ENCODE measurements around the gene NRP1. TPM values are rescaled to one million over a fixed set of nuclear protein-coding genes. Genes with fewer than 3 reads are reported as not detected.
A peak's percentile ranks its signal among the peaks of the same experiment; 100 is the strongest.

NRP1 gene
- total and polyA plus RNA-seq, 2 of the 8 experiments (the other 6 are each of a cell fraction or from before 2014, with no cell fraction given), result 1.2 to 2.1 TPM

GRCh38 chr10:33315891-33316290 lies 18.6 kb downstream of the NRP1 start:
- H4K20me1 ChIP-seq (replicated peaks in 1 of 2; ENCODE audit: control insufficient read depth in 1 of 2, insufficient read depth in 2 of 2, low read length in 2 of 2), result no peaks in the 10 kb centered on the region
- FAIRE-seq (no peak), DNase-seq (ENCODE audit: low read depth in 1 of 2, low spot score in 2 of 2) (no peak)
- no peak overlapping the region for H3K4me2 ChIP-seq (ENCODE audit: insufficient read depth in 1 of 2, low read depth in 2 of 2, low read length in 2 of 2)
- H3K9ac ChIP-seq (replicated peaks in 1 of 4; ENCODE audit: extremely low read depth in 1 of 4, low read depth in 3 of 4, low read length in 3 of 4), result no peak overlapping the region
- H4K5ac ChIP-seq (ENCODE audit: insufficient read length, low read depth, low read length), result no peak overlapping the region
- H3K4ac ChIP-seq (replicated peaks; ENCODE audit: insufficient read length, low read depth, low read length), result no peak overlapping the region
- H3K23me2 ChIP-seq (ENCODE audit: low read depth, low read length), result no peaks in the 10 kb centered on the region
- no peaks in the 10 kb centered on the region for H3K79me2 ChIP-seq (ENCODE audit: control insufficient read depth in 1 of 2, insufficient read depth in 2 of 2, low read length in 2 of 2)
- no peaks in the 10 kb centered on the region for H3K27me3 ChIP-seq (replicated peaks in 1 of 4; ENCODE audit: control insufficient read depth in 3 of 4, extremely low read depth in 1 of 4, insufficient read depth in 3 of 4, low read length in 3 of 4)
- no peak overlapping the region for H3K27ac ChIP-seq (ENCODE audit: low read depth, low read length)
- H2AK5ac ChIP-seq (ENCODE audit: low read depth, low read length), result no peak overlapping the region
- H3K56ac ChIP-seq (replicated peaks; ENCODE audit: insufficient read length, low read depth, low read length), result no peak overlapping the region
- H4K8ac ChIP-seq (ENCODE audit: extremely low read depth, insufficient read depth, low read length), result no peak overlapping the region
- no peak overlapping the region for H2BK15ac ChIP-seq (ENCODE audit: low read length)
- H3K18ac ChIP-seq (ENCODE audit: extremely low read depth, low read length), result no peak overlapping the region
- no peaks in the 10 kb centered on the region; a peak in 1 of 8 replicates for H3K36me3 ChIP-seq (ENCODE audit: control insufficient read depth in 2 of 4, insufficient read depth in 4 of 4, low read length in 3 of 4)
- 0 out of 2 replicates have a peak overlapping the region, but pooled peaks have one; percentile 46 for H2AFZ ChIP-seq (ENCODE audit: low read length)
- H3K14ac ChIP-seq (ENCODE audit: insufficient read length), result no peak overlapping the region
- H3K9me3 ChIP-seq (ENCODE audit: insufficient read depth in 2 of 2, low read depth in 1 of 2, low read length in 1 of 2), result peaks cover 0 to 5% of the 10 kb centered on the region in 2 experiments; a peak in 1 of 4 replicates
- CTCF ChIA-PET (ENCODE audit: partially characterized antibody), result interaction anchor here (0.7 to 1.2 kb wide), 2 partner anchors 12 to 130 kb away, joined by 3 read pairs; no protein-coding TSS in a partner anchor
- H2BK5ac ChIP-seq (ENCODE audit: low read depth, low read length), result no peak overlapping the region
- no peak overlapping the region for H4K91ac ChIP-seq (replicated peaks; ENCODE audit: insufficient read length, low read length)
- no peaks in the 10 kb centered on the region for H3K79me1 ChIP-seq (ENCODE audit: low read depth, low read length)
- H2BK20ac ChIP-seq (ENCODE audit: low read length), result no peak overlapping the region
- no peak overlapping the region for H3K23ac ChIP-seq (ENCODE audit: insufficient read length)
- no peak overlapping the region for H2BK12ac ChIP-seq (ENCODE audit: low read depth, low read length)
- no peaks in the 10 kb centered on the region; a peak in 1 of 7 replicates for H3K4me1 ChIP-seq (replicated peaks in 1 of 4; ENCODE audit: control insufficient read depth in 3 of 4, insufficient read depth in 4 of 4, low read length in 3 of 4)
- WGBS, 2 experiments (ENCODE audit: extremely low coverage in 1 of 2, insufficient coverage in 1 of 2, insufficient read length in 1 of 2, insufficient replicate concordance in 2 of 2, low coverage in 1 of 2, low lambda C conversion rate in 2 of 2, missing lambda C conversion rate in 1 of 2), result 86% methylated on average over 4 of the region's 4 CpGs; no CpG with 5 or more reads in 1 of the 2 experiments
- no peak overlapping the region for H2BK120ac ChIP-seq (replicated peaks; ENCODE audit: low read depth, low read length)
- H3K4me3 ChIP-seq (ENCODE audit: extremely low read depth in 1 of 4, insufficient read depth in 2 of 4, low read depth in 3 of 4, low read length in 4 of 4), result no peak overlapping the region
- POLR2A ChIA-PET (ENCODE audit: partially characterized antibody), result no interaction called here
- TF ChIP-seq MAFK (IDR thresholded peaks at IDR 0.05; ENCODE audit: low read depth, low read length) (no peak), HDAC6 (IDR thresholded peaks at IDR 0.05; ENCODE audit: low read depth, low read length) (no peak), FOSL1 (IDR thresholded peaks at IDR 0.05; ENCODE audit: insufficient read depth, low read depth, low read length) (no peak), GABPA (IDR thresholded peaks at IDR 0.05; ENCODE audit: borderline replicate concordance, insufficient read depth, low read length) (no peak)
